IMR-90 (cell line): ENCODE measurements around the gene DNAH8. TPM values are rescaled to one million over a fixed set of nuclear protein-coding genes. Genes with fewer than 3 reads are reported as not detected.

Source experiments
- ATAC-seq: fragments of 200-7000 bp; cut with Tn5 transposase; 2 replicates; pipeline ENCODE4 v1.9.1; 2020; ENCODE audit warnings: low read depth, mild to moderate bottlenecking, moderate library complexity
- BruUV-seq: library from RNA; stranded (reverse); fragments of 400-500 nt; replicated peaks from 2 replicates; lab custom pipeline; 2021; lab: Mats Ljungman, UMichigan
- CTCF ChIA-PET: fragments of 300-600 bp; formaldehyde crosslinking; extraction: SDS; loops from one replicate; lab custom pipeline; 2021; ENCODE audit warnings: antibody characterized with exemption; lab: Yijun Ruan, JAX
- POLR2A ChIA-PET: fragments of 300-600 bp; sonication (Branson Sonifier 250); formaldehyde crosslinking; loops from one replicate; lab custom pipeline; 2022; ENCODE audit warnings: antibody characterized with exemption; ENCODE audit not compliant: unreplicated experiment; lab: Charles Lee
- DNase-seq: peaks from one replicate; pipeline ENCODE4 v3.0.0; 2013
- H2AFZ ChIP-seq: replicated peaks from 2 replicates; pipeline ENCODE3; 2013; ENCODE audit warnings: low read length, mild to moderate bottlenecking; ENCODE audit not compliant: poor library complexity
- H2AK5ac ChIP-seq: 2 replicates; pipeline ENCODE4 v1.6.1; 2013; ENCODE audit warnings: low read depth, low read length, inconsistent platforms
- H2AK9ac ChIP-seq: replicated peaks from 2 replicates; pipeline ENCODE3; 2013; ENCODE audit warnings: mild to moderate bottlenecking, low read depth, low read length, moderate library complexity; ENCODE audit not compliant: poor library complexity
- H2BK120ac ChIP-seq: 2 replicates; pipeline ENCODE4 v1.6.1; 2013; ENCODE audit warnings: low read depth, low read length, inconsistent platforms
- H2BK15ac ChIP-seq: 3 replicates; pipeline ENCODE4 v1.6.1; 2013; ENCODE audit warnings: low read depth, low read length, inconsistent platforms
- H2BK20ac ChIP-seq: 2 replicates; pipeline ENCODE4 v1.6.1; 2013; ENCODE audit warnings: low read depth, mild to moderate bottlenecking, inconsistent platforms, low read length, moderate library complexity
- H2BK5ac ChIP-seq: 2 replicates; pipeline ENCODE4 v1.6.1; 2013; ENCODE audit warnings: mild to moderate bottlenecking, low read depth, low read length, inconsistent platforms; ENCODE audit not compliant: poor library complexity, severe bottlenecking
- H3K14ac ChIP-seq: replicated peaks from 2 replicates; pipeline ENCODE4 v1.6.1; 2013; ENCODE audit warnings: low read depth, low read length, inconsistent platforms
- H3K18ac ChIP-seq: 2 replicates; pipeline ENCODE4 v1.6.1; 2013; ENCODE audit warnings: low read depth, low read length, control low read depth
- H3K23ac ChIP-seq: 2 replicates; pipeline ENCODE4 v1.6.1; 2013; ENCODE audit warnings: low read depth, low read length, inconsistent platforms
- H3K27ac ChIP-seq: 2 replicates; pipeline ENCODE4 v1.5.1; 2013; ENCODE audit warnings: mild to moderate bottlenecking, control low read depth, low read length; ENCODE audit not compliant: insufficient read depth
- H3K27me3 ChIP-seq: 2 replicates; pipeline ENCODE4 v1.6.1; 2013; ENCODE audit warnings: low read length; ENCODE audit not compliant: control insufficient read depth, insufficient read depth
- H3K36me3 ChIP-seq: 2 replicates; pipeline ENCODE4 v1.6.1; 2013; ENCODE audit warnings: low read length, mixed read lengths; ENCODE audit not compliant: control insufficient read depth, insufficient read depth
- H3K4ac ChIP-seq: 2 replicates; pipeline ENCODE4 v1.6.1; 2013; ENCODE audit warnings: low read depth, low read length, inconsistent platforms
- H3K4me1 ChIP-seq: 2 replicates; pipeline ENCODE4 v1.6.1; 2013; ENCODE audit warnings: low read length, mixed read lengths; ENCODE audit not compliant: control insufficient read depth, insufficient read depth
- H3K4me2 ChIP-seq: 2 replicates; pipeline ENCODE4 v1.6.1; 2013; ENCODE audit warnings: low read depth, mild to moderate bottlenecking, control low read depth, low read length, moderate library complexity
- H3K4me3 ChIP-seq: 2 replicates; pipeline ENCODE4 v1.5.1; 2013; ENCODE audit warnings: low read depth, mild to moderate bottlenecking, control low read depth, low read length, moderate library complexity; ENCODE audit not compliant: insufficient read depth
- H3K56ac ChIP-seq: 2 replicates; pipeline ENCODE4 v1.6.1; 2013; ENCODE audit warnings: low read length, inconsistent platforms; ENCODE audit not compliant: insufficient read depth; ENCODE audit errors: extremely low read depth
- H3K79me1 ChIP-seq, 2 experiments: 2 replicates each; pipeline ENCODE4 v1.6.1; 2013; ENCODE audit warnings: low read length in 2 of 2, inconsistent platforms in 1 of 2, low read depth in 1 of 2
- H3K9ac ChIP-seq: 2 replicates; pipeline ENCODE4 v1.6.1; 2013; ENCODE audit warnings: low read depth, low read length, control low read depth
- H3K9me1 ChIP-seq: 2 replicates; pipeline ENCODE4 v1.6.1; 2013; ENCODE audit warnings: low read length, inconsistent platforms; ENCODE audit not compliant: insufficient read depth
- H3K9me3 ChIP-seq: 2 replicates; pipeline ENCODE4 v1.6.1; 2013; ENCODE audit warnings: low read length; ENCODE audit not compliant: control insufficient read depth, insufficient read depth
- H4K20me1 ChIP-seq: 2 replicates; pipeline ENCODE4 v1.6.1; 2013; ENCODE audit warnings: low read length, inconsistent platforms; ENCODE audit not compliant: insufficient read depth
- H4K5ac ChIP-seq: 2 replicates; pipeline ENCODE4 v1.6.1; 2013; ENCODE audit warnings: mild to moderate bottlenecking, low read depth, low read length, control low read depth
- H4K8ac ChIP-seq, 2 experiments: 2 replicates each; pipeline ENCODE4 v1.6.1; 2013; ENCODE audit warnings: low read depth in 2 of 2, low read length in 2 of 2, control low read depth in 1 of 2, inconsistent platforms in 1 of 2
- H4K91ac ChIP-seq: 2 replicates; pipeline ENCODE4 v1.6.1; 2013; ENCODE audit warnings: low read depth, low read length, inconsistent platforms; ENCODE audit not compliant: insufficient read depth
- CHD1 ChIP-seq: IDR thresholded peaks from 2 replicates; pipeline ENCODE4 v1.6.1; 2012; ENCODE audit warnings: low read depth, low read length, improper control_type of control experiment
- ELK1 ChIP-seq: fragments of 150-350 bp; IDR thresholded peaks from 2 replicates; pipeline ENCODE4 v1.6.1; 2016; ENCODE audit warnings: low read depth, mild to moderate bottlenecking, low read length, moderate library complexity, borderline replicate concordance
- NFE2L2 ChIP-seq: fragments of 150-350 bp; IDR thresholded peaks from 2 replicates; pipeline ENCODE4 v1.6.1; 2016; ENCODE audit warnings: low read depth, mild to moderate bottlenecking, low read length
- RFX5 ChIP-seq: IDR thresholded peaks from 2 replicates; pipeline ENCODE4 v1.8.0; 2012; ENCODE audit warnings: low read depth, mild to moderate bottlenecking, low read length, moderate library complexity
- WGBS, 2 experiments: methylation state at CpG; one replicate each; pipeline versions ENCODE4 v1.1.5 to v1.1.7; 2013; ENCODE audit warnings: missing lambda C conversion rate in 2 of 2; ENCODE audit not compliant: insufficient read length in 1 of 2; ENCODE audit errors: extremely low coverage in 2 of 2; 5-methylcytosine and 5-hydroxymethylcytosine counted together
- dilution Hi-C: fragments of 300-500 bp; cut with HindIII; formaldehyde crosslinking; loops from one replicate; pipeline ENCODE4 v1.14.3; 2018; ENCODE audit warnings: low sequenced_read_pairs; ENCODE audit not compliant: unreplicated experiment
- in situ Hi-C: fragments of 300-500 bp; cut with MboI; formaldehyde crosslinking; loops from 3 replicates; pipeline ENCODE4 v1.14.3; 2019; ENCODE audit warnings: low sequenced_read_pairs, inconsistent platforms, mixed read lengths
- intact Hi-C: fragments of 100-400 bp; cut with micrococcal nuclease; formaldehyde crosslinking; loops from 2 replicates; pipeline ENCODE4 v1.10.0; 2022
- polyA plus RNA-seq, 3 experiments: library from polyadenylated mRNA; depleted of rRNA; stranded (reverse); fragments of >200 nt; gene quantifications; 2 replicates each; pipeline ENCODE4 v1.2.3, GENCODE V29; 2012; ENCODE audit warnings: low replicate concordance in 1 of 3
- total RNA-seq: library from RNA; depleted of rRNA; stranded (reverse); fragments of >200 nt; gene quantifications from 2 replicates; pipeline ENCODE4 v1.2.3, GENCODE V29; 2012
- TF ChIP-seq, protein P1 (sequence below): conservative IDR thresholded peaks from 2 replicates; pipeline ENCODE4 v1.5.1; 2012; ENCODE audit warnings: mild to moderate bottlenecking, low read depth, low read length, improper control_type of control experiment

DNAH8 gene
- total and polyA plus RNA-seq, 2 of the 4 experiments (the other 2 are of a cell fraction): not detected

DNA sequence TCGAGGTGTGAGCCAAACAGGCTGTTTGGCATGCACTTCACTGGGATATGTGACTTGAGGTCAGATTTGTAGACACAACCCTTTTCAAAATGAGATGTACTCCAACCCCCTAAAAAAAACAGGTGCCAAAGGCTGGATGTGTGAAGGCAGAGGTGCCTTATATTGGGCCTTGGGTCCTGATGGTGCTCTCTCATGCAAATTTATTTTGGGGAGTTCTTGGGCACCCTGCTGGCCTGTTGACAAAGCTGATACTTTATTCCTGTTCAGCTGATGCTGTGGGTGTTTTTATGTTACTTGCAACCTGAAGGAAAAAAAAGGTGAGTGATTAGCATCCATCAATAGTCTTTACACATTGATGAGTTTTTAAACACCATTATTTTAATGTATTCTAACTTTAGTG is 121.5 kb downstream of the DNAH8 start:
- H4K8ac ChIP-seq: no peak overlapping the region
- H2BK5ac ChIP-seq: no peak overlapping the region
- H3K27ac ChIP-seq: no peak overlapping the region
- no peak overlapping the region for H2AFZ ChIP-seq
- H3K18ac ChIP-seq: no peak overlapping the region
- intact Hi-C loops (no loop called here), in situ Hi-C loops (no loop called here), dilution Hi-C loops (no loop called here)
- no peak overlapping the region for H3K4ac ChIP-seq
- H3K36me3 ChIP-seq: no peaks in the 10 kb centered on the region
- no peak overlapping the region for H3K23ac ChIP-seq
- CTCF ChIA-PET: no interaction called here
- H3K4me2 ChIP-seq: no peak overlapping the region
- no peak for DNase-seq
- TF ChIP-seq CHD1: no peak
- TF ChIP-seq, protein P1, sequence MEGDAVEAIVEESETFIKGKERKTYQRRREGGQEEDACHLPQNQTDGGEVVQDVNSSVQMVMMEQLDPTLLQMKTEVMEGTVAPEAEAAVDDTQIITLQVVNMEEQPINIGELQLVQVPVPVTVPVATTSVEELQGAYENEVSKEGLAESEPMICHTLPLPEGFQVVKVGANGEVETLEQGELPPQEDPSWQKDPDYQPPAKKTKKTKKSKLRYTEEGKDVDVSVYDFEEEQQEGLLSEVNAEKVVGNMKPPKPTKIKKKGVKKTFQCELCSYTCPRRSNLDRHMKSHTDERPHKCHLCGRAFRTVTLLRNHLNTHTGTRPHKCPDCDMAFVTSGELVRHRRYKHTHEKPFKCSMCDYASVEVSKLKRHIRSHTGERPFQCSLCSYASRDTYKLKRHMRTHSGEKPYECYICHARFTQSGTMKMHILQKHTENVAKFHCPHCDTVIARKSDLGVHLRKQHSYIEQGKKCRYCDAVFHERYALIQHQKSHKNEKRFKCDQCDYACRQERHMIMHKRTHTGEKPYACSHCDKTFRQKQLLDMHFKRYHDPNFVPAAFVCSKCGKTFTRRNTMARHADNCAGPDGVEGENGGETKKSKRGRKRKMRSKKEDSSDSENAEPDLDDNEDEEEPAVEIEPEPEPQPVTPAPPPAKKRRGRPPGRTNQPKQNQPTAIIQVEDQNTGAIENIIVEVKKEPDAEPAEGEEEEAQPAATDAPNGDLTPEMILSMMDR: no peak
- TF ChIP-seq RFX5: no peak
- TF ChIP-seq ELK1: no peak
- TF ChIP-seq NFE2L2: no peak
- no TSS peak for BruUV-seq
- H3K4me3 ChIP-seq: no peak overlapping the region
- H4K5ac ChIP-seq: no peak overlapping the region
- H3K79me1 ChIP-seq: no peaks in the 10 kb centered on the region
- no peak overlapping the region for H2BK120ac ChIP-seq
- H3K9me1 ChIP-seq: no peaks in the 10 kb centered on the region
- H4K91ac ChIP-seq: no peak overlapping the region
- no peak overlapping the region for H2BK15ac ChIP-seq
- H3K14ac ChIP-seq: no peak overlapping the region
- WGBS, 2 experiments: no CpG with 5 or more reads among the region's 1 CpG
- H3K9me3 ChIP-seq: no peaks in the 10 kb centered on the region
- no peak overlapping the region for H2BK20ac ChIP-seq
- no peak for ATAC-seq
- no peak overlapping the region for H2AK9ac ChIP-seq
- H3K56ac ChIP-seq: no peak overlapping the region
- H4K20me1 ChIP-seq: no peaks in the 10 kb centered on the region
- H3K27me3 ChIP-seq: no peaks in the 10 kb centered on the region
- no peak overlapping the region for H3K9ac ChIP-seq
- H2AK5ac ChIP-seq: no peak overlapping the region
- POLR2A ChIA-PET: no interaction called here
- H3K4me1 ChIP-seq: no peaks in the 10 kb centered on the region
